NT2/D1 (cell line): ENCODE measurements around the gene APCDD1.

Experiments used
- SUZ12 ChIP-seq: IDR thresholded peaks from 2 replicates; pipeline ENCODE4 v1.6.1; 2011; ENCODE audit not compliant: insufficient read length, insufficient read depth; ENCODE audit errors: extremely low read depth
- YY1 ChIP-seq: IDR thresholded peaks from 2 replicates; pipeline ENCODE4 v1.6.1; 2011; ENCODE audit not compliant: insufficient read length, insufficient read depth

DNA sequence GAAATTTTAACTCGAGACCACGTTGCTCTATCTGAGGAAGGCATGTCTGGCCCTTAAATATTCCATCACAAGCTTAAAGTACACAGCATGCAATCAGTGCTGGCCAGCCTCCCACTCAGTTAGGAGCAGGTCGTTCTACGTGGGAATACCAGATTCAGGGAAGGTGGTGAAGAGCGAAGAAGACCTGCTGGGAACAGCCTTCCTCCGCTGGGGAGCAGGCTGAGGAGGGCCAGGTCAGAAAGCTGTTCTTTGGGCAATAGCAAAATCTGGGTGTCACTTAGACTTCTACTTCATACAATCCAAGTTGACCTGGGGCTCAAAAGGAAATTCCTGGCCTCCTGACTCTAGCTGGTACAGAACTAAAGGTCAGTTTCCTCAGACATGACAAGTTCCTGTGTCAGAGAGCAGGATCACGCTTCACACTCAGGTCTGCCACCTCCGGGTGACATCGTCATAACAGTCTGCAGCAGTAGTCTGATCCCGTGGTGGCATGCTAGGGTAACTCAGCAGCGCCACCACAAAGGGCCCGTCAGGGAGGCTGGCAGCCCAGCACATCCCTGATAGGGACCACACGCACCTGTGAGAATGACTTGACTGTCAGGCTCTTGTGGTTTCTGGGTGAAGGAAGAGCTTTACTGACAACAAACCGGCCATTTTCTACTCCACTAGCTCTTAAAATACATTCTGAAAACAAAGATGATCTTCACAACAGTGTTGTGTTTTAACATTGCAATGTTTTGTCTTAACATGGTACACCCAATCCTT lies 36.1 kb downstream of the APCDD1 start:
- no peak for TF ChIP-seq YY1
- no peak for TF ChIP-seq SUZ12
